Activated CD8-positive, alpha-beta T cell treated with anti-CD3 and anti-CD28 coated beads, Interleukin-2, amount 10 ng/mL, durations not matched to agents 7 days and 5 days (primary cell): ENCODE results near the gene KIAA1549. TPM values are rescaled to one million over a fixed set of nuclear protein-coding genes. Genes with fewer than 3 reads are reported as not detected.
A peak's percentile ranks its signal among the peaks of the same experiment; 100 is the strongest.
"Not testable (repeated sequence)": the region's sequence is repeated elsewhere in the genome, so short reads cannot be mapped to it uniquely, and the experiment has no call there.

Experiments
- ATAC-seq: fragments of 150-1000 bp; cut with Tn5 transposase; one replicate; pipeline ENCODE4 v1.10.0; 2021; ENCODE audit warnings: moderate library complexity
- CTCF ChIA-PET: fragments of 350-600 bp; sonication (Branson Sonifier 250); formaldehyde crosslinking; loops from one replicate; lab custom pipeline; 2021; ENCODE audit warnings: antibody characterized with exemption; lab: Charles Lee
- POLR2A ChIA-PET: fragments of 350-600 bp; sonication (Branson Sonifier 250); formaldehyde crosslinking; loops from one replicate; lab custom pipeline; 2021; ENCODE audit warnings: antibody characterized with exemption; lab: Charles Lee
- DNase-seq: peaks from one replicate; pipeline ENCODE4 v3.0.0-alpha.2; 2020
- H3K27ac Mint-ChIP-seq: one replicate; pipeline ENCODE4 v1.8.0; 2021; ENCODE audit warnings: mild to moderate bottlenecking, mixed read lengths
- H3K27me3 Mint-ChIP-seq: one replicate; pipeline ENCODE4 v1.8.0; 2021; ENCODE audit warnings: low read depth, mixed read lengths
- H3K36me3 Mint-ChIP-seq: one replicate; pipeline ENCODE4 v1.8.0; 2021; ENCODE audit warnings: low read depth, mixed read lengths
- H3K4me1 Mint-ChIP-seq: one replicate; pipeline ENCODE4 v1.8.0; 2021; ENCODE audit warnings: low read depth, mixed read lengths
- H3K4me3 Mint-ChIP-seq: one replicate; pipeline ENCODE4 v1.8.0; 2021; ENCODE audit warnings: mild to moderate bottlenecking, mixed read lengths
- H3K9me3 Mint-ChIP-seq: one replicate; pipeline ENCODE4 v1.8.0; 2022; ENCODE audit warnings: mixed read lengths; ENCODE audit not compliant: insufficient read depth
- total RNA-seq, 2 experiments: library from RNA; stranded (reverse); gene quantifications; one replicate each; pipeline ENCODE4 v1.2.3, GENCODE V29; 2021

The KIAA1549 gene
- total RNA-seq, 2 experiments from 2014 or later = 1.2 to 1.5 TPM

GRCh38 chr7:138797046-138797445 lies 184.1 kb downstream of the KIAA1549 start:
- H3K36me3 Mint-ChIP-seq, H3K4me1 Mint-ChIP-seq, DNase-seq, H3K27me3 Mint-ChIP-seq, POLR2A ChIA-PET, H3K4me3 Mint-ChIP-seq, CTCF ChIA-PET, H3K9me3 Mint-ChIP-seq, ATAC-seq: not testable (repeated sequence)
- peak overlapping the region; percentile 43 for H3K27ac Mint-ChIP-seq

GRCh38 chr7:138796038-138796615 lies 185.1 kb downstream of the KIAA1549 start:
- ChIA-PET CTCF (no interaction called here), POLR2A (no interaction called here)
- Mint-ChIP-seq H3K4me3 (no peak overlapping the region), H3K27me3 (peaks cover 10% of the 10 kb centered on the region), H3K4me1 (peaks cover 7% of the 10 kb centered on the region), H3K27ac (no peak overlapping the region), H3K9me3 (no peaks in the 10 kb centered on the region), H3K36me3 (no peaks in the 10 kb centered on the region)
- ATAC-seq (no peak), DNase-seq (no peak)

GRCh38 chr7:138785587-138786437 lies 195.4 kb downstream of the KIAA1549 start:
- Mint-ChIP-seq H3K4me1 (no peaks in the 10 kb centered on the region), H3K27me3 (no peaks in the 10 kb centered on the region), H3K36me3 (no peaks in the 10 kb centered on the region), H3K27ac (no peak overlapping the region), H3K9me3 (peaks cover 6% of the 10 kb centered on the region), H3K4me3 (no peak overlapping the region)
- ChIA-PET CTCF (no interaction called here), POLR2A (no interaction called here)
- ATAC-seq (no peak), DNase-seq (no peak)

- DNase-seq (no peak), ATAC-seq (no peak)
- Mint-ChIP-seq H3K27me3 (no peaks in the 10 kb centered on the region), H3K27ac (no peak overlapping the region), H3K36me3 (no peaks in the 10 kb centered on the region), H3K9me3 (peaks cover 6% of the 10 kb centered on the region), H3K4me1 (no peaks in the 10 kb centered on the region), H3K4me3 (no peak overlapping the region)
- ChIA-PET CTCF (no interaction called here), POLR2A (no interaction called here)
Measured at GRCh38 chr7:138784692-138785091, 196.5 kb downstream of the KIAA1549 start.

Other genes starting within 250 kb of the KIAA1549 start
- gene TMEM213, start 183.4 kb downstream of the KIAA1549 start, total RNA-seq = not detected
- gene ATP6V0A4, start 183.2 kb downstream of the KIAA1549 start, total RNA-seq = not detected
- 10 to 100 TPM; 17.3 to 20.2 TPM for gene ZC3HAV1L, start 54.7 kb upstream of the KIAA1549 start, total RNA-seq
- 100 to 1,000 TPM; 121 to 122 TPM for gene ZC3HAV1, start 128.3 kb upstream of the KIAA1549 start, total RNA-seq
- 10 to 100 TPM; 10.2 to 11.3 TPM for gene UBN2, start 249.8 kb upstream of the KIAA1549 start, total RNA-seq